ENCODE measurements around the gene H2BK1.
A peak's percentile ranks its signal among the peaks of the same experiment; 100 is the strongest.

Gene H2BK1

DNA sequence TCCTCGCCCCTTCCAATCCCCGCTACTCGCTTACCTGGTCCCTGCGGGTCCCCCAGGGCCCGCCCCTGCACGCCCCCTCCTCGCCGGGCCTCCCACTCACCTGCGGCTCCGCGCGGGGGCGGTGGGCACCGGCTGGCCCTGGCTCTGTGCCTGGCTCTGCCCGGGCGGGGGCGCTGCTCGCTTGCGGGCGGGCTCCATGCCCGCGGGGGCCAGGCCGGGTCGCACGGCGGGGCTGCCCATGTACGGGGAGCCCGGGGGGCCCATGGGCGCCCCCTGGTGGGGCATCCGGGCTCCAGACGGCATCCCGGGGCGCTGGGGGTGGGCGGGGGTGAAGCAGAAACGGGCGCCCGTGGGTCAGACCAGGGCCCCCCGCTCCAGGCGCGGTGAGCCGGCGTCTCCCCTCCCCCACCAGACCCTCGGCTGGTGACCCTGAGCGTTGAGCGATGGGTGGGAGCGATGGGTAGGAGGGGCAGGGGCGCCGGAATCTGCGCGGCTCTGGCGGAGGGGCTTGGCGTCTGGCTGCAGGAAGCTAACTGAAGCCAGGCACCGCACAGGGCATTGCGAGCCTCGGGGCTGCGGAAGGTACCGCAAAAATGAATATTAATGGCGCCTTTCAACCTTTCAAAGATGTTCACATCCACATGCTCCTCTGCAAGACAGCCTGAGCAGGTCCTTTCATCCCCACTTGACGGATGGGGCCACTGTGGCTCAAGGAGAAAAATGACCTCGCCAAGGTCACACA, 35.2 kb upstream of the H2BK1 start:
- peak; percentile 62 for DNase-seq

DNA sequence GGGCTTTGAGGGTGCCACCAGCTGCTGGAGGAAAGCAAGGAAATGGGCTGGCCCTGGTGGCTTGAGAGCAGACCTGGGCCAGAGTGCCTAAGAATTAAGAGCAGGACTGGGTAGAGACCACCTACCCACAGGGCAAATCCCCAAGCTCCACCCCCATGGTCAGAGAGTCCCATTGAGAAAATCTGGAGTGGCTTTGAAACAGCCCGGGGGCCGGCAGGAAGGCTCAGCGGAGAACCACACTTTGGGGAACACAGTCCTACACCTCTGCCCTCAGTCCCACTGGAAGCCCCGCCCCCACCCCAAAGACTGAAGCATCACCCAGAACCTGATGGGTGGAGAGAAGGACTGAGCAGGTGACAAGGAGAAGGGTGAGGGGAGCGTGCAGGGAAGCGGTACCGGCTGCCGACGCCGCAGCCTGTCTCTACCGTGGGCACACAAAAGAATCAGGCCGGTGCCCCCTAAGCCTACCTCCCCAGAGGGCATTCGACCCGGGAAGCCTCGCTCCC, 34.6 kb upstream of the H2BK1 start:
- DNase-seq = peak; percentile 41

DNA sequence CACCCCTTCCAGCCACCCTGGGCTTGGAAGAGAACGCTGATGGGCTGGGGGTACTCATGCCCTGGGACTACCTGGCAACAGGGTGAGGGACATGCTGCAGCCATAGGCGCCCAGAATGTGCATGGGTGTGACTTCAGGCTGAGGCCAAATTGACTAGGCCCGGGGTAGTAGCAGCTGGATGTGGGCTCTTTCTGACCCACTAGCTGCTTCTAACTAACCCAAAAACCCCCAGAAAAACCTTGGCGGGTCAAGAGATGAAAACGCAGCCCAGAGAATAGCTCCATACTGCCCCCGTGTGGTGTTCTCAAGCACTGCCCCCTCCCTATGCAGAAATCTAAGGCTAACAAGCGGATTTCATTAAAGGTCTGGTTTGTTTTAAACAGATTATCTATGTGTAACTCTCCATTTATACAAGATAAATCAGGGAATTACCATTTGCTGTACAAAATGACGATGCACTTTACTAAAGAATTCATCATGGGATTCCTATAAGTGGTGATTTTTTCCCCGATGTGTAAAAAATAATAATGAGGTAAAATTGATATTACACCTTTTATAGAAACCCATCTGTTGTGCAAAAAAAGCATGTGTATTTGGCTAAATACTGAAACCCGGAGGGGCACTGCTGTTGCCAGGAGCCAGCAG, 34.0 kb upstream of the H2BK1 start:
- DNase-seq = no peak

DNA sequence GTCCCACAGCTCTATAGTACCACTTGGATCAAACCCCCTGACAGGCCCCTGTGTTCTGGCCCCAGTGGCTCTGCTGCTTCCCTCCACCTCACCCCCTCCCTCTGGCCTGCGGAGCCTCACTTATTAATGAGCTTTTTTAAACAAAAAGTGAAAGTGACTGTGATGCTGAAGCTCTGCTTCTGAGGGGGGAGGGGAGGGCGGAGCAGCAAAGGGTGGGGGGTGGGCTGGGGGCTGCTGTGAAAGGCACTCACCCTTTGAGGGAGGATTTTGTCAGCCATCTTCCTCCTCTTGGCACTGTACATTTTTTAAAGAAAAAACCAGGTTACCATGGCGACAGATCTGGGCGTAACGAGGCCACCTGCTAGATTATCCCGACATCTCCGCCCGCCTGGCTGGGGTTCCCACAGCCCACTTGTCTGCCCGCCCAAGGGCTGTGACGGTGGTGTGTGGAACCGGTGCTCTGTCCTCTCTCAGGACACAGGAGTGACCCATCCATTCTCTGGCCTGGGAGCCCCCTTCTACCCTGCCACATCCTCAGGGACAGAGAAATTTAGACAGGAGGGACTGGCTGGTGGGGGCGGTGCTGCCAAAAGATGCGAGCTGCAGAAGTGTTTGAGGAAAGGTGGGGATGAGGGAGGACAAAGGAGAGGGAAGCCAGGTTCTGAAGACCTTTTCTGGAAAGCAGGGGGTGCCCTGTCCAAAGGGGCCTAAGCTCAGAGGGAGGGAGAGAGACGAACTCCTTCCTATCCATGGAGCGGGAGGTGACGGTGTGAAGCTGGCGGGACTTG, 33.3 kb upstream of the H2BK1 start:
- DNase-seq = no peak

DNA sequence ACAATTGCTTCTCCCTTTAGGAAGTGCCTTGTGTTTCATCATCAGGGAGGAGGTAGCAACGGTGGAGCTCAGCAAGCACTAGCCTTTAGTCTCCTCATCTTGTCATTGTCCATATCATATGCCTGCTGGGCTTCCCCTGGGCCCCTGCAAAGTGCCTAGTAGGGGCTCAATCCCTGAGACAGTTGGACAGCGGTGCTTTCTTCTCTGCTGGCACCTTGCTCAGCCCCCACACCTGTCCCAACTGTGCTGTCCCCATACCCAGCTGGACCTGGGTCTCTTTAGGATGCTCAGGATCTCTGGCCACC, 32.7 kb upstream of the H2BK1 start:
- no peak for DNase-seq

DNA sequence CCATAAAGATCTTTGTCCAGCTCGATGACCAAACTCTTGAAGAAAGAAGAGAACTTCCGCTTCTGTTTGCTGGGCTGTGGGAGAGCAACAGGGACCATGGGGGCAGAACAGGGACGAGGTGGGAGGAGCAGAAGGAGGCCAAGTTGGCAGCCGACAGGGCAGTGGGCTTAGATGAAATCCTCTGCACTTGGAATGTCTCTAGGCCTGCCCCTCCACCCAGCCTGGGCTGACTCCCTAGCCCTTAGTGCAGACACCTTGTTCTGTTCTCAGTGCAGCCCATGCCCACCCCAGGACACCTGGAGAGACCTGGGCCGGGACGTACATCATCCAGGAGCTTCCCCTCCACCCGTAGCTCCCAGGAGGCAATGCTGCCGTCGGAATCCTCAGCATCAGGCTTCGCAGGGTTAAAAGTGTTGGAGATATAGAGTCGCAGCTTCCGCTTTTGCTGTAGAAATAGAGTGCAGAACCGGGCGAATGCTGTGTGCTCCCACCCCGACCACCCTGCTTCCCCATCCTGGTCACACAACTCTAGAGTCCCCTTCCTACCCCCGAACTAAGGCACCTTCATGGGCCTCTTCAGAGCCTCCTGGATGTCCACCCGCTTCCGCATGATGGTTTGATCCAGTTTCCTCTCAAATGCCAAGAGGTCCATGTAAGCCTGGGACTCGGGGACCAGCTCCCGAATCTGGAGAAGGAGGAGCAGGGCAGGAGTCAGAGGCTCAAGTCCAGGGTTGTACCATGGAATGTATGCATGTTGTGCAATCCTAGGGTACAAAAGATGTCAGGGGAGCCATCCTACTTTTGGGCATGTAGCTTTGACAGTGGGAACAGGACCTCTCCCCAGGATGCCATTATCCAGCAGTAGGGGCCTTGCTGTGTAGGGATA, 32.1 kb upstream of the H2BK1 start:
- DNase-seq = no peak

DNA sequence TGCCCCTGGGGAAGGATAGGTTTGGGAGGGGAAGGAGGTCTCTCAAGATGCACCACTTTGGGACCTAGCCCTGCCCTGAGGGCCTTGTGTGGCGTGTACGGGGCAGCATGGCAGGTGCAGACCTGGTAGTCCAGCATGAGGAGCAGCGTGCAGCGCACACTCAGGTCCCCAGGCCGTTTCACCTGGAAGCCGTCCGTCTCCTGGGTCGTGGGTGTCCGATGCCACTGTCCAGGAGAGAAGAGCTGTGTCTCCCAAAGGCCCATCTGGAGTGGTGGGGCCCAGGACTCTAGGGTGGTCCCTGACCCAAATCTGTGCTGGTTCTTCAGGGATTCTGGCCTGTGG, 31.4 kb upstream of the H2BK1 start:
- no peak for DNase-seq

DNA sequence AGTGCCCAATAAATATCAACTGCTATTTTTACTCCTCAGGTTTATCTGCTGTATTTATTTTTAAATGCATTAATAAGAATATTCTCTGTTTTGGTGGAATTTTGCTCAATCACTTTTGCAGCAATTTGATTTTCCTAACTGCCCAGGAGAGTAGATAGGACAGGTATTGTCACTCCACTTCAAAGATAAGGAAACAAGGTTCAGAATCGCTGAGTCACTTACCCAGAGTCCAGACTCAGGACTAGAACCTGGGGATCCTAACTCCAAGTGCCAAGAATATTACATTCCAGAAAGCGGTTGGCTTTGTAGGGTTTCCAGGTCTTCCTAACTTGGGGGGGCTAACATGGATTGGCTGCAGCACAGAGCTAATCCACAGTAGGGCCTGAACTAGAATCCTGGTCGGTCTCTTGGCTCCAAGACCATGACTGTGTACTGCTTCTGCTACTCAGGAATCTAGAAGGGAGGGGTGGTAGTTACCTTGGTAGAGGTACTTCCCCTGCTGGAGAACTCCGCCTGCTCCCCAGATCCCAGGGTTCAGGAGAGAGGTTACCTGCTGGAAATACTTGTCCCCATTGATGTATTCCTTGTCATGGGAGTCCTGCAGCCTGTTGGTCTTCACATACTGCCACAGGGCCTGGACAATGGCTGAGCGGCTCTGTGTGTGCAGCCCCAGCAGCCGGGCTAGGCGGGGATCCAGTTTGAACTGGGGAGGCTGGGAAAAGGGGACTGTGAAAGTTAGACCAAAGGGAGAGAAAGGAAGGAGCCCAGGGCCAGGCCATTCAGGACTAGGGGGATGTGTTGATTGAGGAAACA, 30.9 kb upstream of the H2BK1 start:
- DNase-seq = no peak

DNA sequence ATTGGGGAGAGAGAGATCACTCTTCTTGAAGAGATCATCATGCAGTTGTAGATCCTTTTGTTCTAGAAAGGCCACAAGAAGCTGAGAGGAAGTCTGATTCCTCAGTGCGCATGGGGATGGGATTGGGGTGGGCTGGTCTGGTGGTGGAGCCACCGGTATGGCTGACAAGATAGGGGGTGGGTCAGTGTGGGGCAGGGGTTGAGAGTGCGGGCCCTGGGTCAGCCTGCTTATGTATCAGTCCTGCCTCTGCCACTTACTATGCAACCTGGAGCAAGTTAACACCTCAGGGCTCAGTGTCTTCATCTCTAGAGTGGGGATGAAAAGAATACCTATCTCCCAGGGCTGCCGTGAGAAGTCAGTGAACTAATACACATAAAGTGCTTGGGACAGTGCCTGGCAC, 30.2 kb upstream of the H2BK1 start:
- DNase-seq = no peak

DNA sequence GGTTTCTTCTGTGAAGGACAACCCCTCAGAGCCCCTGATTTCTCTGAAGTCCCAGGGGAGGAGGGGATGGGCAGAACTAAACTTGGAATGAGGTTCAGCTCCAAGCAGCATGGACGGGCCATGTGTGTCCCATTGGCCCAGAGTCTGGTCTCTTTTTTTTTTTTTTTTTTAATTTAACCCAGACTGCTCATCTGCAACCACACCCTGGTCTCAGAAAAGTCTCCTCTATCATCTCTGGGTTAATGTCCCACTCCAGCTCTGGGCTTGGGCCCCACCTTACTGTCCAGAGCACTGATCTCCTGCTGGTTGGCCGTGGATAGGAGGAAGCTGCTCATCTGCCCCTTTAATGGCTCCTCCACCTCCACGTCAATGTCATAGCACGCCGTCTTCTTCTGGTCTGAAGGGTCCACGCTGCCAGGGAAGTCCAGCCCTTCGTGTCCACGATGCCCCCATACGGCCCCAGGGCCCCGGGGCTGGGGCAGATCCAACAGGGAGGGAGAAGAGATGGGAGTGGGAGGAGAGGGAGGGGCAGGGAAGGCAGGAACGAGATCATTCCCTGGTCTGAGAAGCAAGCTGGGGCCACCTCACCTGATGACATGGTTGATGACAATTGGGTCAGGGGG, 29.7 kb upstream of the H2BK1 start:
- DNase-seq = no peak

DNA sequence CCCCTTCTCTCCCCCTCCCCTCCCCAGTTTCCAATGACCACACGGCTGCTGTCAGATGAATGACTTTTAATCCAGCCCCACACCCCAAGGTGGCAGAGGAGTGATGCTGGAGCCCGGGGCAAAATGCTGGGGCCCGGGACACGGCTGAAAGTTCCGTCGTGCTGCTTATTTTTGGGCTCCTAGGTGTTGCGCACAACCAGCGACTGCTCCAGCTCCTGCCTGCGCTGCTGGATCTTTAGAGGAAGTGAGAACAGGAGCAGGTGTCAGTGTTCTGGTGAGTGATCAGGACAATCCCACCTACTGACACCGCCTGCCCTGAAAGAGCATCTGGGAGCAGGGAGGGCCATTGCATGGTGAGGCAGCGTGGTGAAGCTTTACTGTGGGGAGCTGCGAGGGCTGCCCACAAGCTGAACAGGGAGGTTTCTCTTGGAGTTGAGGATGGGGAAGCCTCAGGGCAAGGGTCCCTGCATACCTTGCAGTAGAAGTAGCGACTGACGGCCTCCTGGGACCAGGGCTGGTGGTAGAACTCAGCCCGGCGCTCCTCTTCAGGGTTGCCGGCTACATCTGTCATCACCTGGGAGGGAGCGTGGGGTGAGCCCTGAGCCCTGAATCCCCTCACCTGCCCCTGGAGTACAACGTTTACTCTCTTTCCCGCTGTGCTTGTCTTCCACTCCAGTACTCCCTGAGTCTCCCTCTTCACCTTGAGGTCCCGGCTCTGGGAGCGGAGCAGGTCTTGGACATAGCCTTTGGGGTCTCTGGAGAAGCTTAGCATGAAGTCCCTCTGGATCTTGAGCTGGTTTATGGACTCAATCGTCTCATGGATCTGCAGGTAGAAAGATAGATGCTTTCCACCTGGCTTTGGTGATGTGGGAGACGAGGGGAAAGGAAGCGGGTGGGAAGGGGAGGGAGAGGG, 28.9 kb upstream of the H2BK1 start:
- no peak for DNase-seq

DNA sequence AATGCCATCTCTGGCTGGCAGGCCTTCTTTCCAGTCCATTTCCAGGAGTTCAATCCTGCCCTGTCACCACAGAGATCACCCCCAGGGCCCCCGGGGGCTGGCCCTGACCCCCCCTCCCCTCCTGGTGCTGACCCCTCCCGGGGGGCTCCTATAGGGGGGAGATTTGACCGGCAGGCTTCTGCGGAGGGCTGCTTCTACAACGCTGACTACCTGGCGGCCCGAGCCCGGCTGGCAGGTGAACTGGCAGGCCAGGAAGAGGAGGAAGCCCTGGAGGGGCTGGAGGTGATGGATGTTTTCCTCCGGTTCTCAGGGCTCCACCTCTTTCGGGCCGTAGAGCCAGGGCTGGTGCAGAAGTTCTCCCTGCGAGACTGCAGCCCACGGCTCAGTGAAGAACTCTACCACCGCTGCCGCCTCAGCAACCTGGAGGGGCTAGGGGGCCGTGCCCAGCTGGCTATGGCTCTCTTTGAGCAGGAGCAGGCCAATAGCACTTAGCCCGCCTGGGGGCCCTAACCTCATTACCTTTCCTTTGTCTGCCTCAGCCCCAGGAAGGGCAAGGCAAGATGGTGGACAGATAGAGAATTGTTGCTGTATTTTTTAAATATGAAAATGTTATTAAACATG, 28.0 kb upstream of the H2BK1 start:
- no peak for DNase-seq

DNA sequence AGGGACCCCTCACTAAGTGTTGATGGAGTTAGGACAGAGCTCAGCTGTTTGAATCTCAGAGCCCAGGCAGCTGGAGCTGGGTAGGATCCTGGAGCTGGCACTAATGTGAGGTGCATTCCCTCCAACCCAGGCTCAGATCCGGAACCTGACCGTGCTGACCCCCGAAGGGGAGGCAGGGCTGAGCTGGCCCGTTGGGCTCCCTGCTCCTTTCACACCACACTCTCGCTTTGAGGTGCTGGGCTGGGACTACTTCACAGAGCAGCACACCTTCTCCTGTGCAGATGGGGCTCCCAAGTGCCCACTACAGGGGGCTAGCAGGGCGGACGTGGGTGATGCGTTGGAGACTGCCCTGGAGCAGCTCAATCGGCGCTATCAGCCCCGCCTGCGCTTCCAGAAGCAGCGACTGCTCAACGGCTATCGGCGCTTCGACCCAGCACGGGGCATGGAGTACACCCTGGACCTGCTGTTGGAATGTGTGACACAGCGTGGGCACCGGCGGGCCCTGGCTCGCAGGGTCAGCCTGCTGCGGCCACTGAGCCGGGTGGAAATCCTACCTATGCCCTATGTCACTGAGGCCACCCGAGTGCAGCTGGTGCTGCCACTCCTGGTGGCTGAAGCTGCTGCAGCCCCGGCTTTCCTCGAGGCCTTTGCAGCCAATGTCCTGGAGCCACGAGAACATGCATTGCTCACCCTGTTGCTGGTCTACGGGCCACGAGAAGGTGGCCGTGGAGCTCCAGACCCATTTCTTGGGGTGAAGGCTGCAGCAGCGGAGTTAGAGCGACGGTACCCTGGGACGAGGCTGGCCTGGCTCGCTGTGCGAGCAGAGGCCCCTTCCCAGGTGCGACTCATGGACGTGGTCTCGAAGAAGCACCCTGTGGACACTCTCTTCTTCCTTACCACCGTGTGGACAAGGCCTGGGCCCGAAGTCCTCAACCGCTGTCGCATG, 27.2 kb upstream of the H2BK1 start:
- DNase-seq = no peak

DNA sequence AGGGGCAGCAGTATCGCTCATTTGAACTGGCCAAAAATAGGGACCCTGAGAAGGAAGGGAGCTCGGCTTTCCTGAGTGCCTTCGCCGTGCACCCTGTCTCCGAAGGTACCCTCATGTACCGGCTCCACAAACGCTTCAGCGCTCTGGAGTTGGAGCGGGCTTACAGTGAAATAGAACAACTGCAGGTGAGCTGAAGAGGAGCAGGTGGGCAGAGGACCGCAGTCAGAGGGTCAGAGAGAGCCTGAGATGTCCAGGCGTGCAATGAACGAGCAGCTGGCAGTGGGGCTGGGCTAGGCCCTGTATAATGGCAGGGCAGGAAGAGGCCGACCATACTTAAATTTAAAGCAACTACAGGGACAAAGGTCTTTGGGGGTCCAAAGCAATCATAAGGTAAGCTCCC, 26.1 kb upstream of the H2BK1 start:
- no peak for DNase-seq

DNA sequence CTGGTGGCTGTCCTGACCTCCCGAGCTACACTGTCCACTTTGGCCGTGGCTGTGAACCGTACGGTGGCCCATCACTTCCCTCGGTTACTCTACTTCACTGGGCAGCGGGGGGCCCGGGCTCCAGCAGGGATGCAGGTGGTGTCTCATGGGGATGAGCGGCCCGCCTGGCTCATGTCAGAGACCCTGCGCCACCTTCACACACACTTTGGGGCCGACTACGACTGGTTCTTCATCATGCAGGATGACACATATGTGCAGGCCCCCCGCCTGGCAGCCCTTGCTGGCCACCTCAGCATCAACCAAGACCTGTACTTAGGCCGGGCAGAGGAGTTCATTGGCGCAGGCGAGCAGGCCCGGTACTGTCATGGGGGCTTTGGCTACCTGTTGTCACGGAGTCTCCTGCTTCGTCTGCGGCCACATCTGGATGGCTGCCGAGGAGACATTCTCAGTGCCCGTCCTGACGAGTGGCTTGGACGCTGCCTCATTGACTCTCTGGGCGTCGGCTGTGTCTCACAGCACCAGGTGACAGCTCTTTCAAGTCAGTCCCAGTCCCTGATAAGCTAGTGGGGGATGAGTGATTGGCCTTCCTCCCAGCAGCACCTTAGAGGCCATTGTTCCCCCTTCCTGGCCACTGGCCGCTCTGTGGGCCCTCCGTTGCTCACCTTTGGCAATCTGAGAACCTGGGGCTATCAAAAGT, 25.0 kb upstream of the H2BK1 start:
- DNase-seq = no peak

DNA sequence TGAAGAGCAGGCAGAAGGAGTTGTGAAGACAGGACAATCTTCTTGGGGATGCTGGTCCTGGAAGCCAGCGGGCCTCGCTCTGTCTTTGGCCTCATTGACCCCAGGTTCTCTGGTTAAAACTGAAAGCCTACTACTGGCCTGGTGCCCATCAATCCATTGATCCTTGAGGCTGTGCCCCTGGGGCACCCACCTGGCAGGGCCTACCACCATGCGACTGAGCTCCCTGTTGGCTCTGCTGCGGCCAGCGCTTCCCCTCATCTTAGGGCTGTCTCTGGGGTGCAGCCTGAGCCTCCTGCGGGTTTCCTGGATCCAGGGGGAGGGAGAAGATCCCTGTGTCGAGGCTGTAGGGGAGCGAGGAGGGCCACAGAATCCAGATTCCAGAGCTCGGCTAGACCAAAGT, 23.5 kb upstream of the H2BK1 start:
- no peak for DNase-seq

DNA sequence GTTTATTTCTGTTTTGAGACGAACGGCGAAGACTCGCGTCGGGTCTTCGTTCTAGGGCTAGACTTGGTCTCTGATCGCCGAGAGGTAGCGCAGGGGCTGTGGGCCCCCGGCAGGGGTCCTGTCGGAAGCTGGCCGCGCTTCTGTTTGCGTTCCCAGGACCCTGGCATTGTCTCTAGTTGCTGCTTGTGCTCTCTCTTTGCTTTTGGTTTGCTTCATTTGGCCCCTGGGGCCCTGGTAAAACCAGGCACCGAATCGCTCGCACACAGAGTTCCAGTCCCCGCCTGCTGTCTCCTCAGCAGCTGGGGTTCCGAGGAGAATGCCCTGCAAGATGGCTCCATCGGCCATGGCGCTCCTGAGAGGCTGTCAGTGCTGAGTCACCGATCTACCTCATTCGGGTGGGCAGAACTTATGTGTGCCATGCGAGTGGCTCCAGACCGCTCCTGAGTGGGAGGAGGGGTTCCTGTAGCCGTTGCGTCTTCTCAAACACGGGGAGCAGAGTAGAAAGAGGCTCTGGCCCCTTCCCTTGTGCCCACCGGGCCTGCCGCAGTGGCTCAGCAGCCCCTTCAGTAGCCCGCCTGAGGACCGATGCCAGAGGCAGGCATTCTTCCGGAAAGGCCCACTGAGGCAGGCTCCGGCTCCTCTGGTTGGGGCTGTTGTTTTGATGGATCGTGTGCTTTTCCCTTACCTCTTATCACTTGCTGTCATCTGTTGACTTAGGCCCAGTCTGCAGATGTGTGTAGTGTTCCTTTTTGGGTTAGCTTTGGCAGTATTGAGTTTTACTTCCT, 22.8 kb upstream of the H2BK1 start:
- no peak for DNase-seq

All from right kidney (tissue), 1 donor.